ENCODE data around the gene LRP3.

DNA sequence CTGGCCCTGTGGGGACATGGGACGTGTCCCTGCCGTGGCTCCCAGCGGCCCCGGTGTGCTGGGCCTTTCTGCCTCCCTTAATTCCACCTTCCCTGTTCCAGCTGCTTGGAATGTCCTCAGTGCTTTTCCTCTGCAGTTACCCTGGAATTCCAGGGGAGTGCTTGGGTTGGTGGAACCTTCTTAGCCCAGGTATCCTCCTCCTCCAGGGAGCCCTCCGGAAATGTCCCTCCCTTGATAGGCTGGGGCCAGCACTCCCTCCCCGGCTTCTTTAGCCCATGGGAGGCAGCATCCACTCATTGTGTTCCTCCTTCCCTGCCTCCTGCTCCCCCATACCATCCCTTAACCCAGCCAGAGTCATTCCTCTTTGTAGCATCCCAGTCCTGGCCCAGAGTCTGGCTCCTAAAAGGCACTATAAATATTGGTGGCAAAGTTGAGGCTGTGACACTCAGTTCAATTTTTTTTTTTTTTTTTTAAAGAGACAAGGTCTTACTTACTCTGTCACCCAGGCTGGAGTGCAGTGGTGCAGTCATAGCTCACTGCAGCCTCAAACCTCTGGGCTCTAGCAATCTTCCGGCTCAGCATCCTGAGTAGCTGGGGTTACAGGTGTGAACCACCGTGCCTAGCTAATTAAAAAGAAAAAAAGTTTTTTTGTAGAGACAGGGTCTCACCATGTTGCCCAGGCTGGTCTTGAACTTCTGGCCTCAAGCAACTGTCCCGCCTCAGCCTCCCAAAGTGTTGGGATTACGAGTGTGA is 45.3 kb downstream of the LRP3 start:
- TF ChIP-seq, protein P1, sequence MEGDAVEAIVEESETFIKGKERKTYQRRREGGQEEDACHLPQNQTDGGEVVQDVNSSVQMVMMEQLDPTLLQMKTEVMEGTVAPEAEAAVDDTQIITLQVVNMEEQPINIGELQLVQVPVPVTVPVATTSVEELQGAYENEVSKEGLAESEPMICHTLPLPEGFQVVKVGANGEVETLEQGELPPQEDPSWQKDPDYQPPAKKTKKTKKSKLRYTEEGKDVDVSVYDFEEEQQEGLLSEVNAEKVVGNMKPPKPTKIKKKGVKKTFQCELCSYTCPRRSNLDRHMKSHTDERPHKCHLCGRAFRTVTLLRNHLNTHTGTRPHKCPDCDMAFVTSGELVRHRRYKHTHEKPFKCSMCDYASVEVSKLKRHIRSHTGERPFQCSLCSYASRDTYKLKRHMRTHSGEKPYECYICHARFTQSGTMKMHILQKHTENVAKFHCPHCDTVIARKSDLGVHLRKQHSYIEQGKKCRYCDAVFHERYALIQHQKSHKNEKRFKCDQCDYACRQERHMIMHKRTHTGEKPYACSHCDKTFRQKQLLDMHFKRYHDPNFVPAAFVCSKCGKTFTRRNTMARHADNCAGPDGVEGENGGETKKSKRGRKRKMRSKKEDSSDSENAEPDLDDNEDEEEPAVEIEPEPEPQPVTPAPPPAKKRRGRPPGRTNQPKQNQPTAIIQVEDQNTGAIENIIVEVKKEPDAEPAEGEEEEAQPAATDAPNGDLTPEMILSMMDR (IDR thresholded peaks at IDR 0.05; ENCODE audit: low read length) = no peak
- no peak for TF ChIP-seq EZH2 (optimal IDR thresholded peaks at IDR 0.05; ENCODE audit: low read depth, low read length)

All from MM.1S (cell line).